HT-29 (cell line): Measurements from ENCODE around the gene SBF2. TPM values are rescaled to one million over a fixed set of nuclear protein-coding genes. Genes with fewer than 3 reads are reported as not detected.
A peak's percentile ranks its signal among the peaks of the same experiment; 100 is the strongest.

ENCODE experiments used
- DNase-seq: peaks from one replicate; pipeline ENCODE4 v3.0.0-alpha.2; 2015; ENCODE audit warnings: low spot score
- total RNA-seq: library from RNA; depleted of rRNA; stranded (reverse); fragments of >200 nt; shearing (Covaris generic); gene quantifications from 2 replicates; pipeline ENCODE4 v1.2.3, GENCODE V29; 2014

SBF2 gene
- total RNA-seq, 1 experiment from 2014 or later: 24.4 TPM

GRCh38 chr11:10317776-10318526, 23.9 kb upstream of the SBF2 start:
- DNase-seq: no peak

DNA sequence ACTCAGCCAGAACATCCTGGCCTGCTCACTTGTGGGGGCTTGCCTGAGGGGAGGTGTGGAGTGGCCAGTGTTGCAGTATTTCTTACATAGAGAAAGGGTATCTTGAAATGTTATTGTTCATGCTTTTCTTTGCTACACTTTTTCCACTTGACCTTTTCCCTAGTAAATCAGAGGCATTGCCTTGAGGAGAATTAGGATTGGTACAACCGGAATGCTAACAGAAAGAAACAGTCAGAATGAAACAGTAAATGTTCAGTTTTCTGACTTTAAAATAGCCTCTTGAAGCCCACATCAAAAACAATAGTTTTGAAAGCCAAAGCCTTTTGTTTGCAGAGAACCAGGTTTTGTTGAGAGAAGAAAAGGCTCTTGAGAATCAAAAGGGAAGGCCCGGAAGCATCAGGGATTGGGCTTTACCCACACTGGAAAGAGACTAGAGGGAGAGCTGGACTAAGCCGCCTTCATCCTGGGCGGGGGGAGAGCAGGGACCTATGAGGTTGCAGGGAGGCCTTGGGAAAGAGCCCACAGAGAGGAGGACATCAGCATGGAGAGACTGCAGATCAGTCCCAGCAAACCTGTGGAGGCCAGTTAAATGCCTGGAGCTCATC, 23.2 kb upstream of the SBF2 start:
- DNase-seq: no peak

DNA sequence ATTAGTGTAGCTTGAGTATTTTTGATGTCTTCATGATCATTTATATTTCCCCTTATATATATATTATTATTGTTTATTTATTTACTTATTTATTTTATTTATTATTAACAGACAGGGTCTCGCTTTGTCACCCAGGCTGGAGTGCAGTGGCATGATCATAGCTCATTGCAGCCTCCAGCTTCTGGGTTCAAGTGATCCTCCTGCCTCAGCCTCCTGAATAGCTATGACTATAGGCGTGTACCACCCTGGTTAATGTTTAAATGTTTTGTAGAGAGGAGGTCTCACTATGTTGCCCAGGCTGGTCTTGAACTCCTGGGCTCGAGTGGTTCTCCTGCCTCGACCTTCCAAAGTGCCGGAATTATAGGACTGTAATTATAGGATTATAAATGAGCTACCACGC, 21.1 kb upstream of the SBF2 start:
- no peak for DNase-seq

DNA sequence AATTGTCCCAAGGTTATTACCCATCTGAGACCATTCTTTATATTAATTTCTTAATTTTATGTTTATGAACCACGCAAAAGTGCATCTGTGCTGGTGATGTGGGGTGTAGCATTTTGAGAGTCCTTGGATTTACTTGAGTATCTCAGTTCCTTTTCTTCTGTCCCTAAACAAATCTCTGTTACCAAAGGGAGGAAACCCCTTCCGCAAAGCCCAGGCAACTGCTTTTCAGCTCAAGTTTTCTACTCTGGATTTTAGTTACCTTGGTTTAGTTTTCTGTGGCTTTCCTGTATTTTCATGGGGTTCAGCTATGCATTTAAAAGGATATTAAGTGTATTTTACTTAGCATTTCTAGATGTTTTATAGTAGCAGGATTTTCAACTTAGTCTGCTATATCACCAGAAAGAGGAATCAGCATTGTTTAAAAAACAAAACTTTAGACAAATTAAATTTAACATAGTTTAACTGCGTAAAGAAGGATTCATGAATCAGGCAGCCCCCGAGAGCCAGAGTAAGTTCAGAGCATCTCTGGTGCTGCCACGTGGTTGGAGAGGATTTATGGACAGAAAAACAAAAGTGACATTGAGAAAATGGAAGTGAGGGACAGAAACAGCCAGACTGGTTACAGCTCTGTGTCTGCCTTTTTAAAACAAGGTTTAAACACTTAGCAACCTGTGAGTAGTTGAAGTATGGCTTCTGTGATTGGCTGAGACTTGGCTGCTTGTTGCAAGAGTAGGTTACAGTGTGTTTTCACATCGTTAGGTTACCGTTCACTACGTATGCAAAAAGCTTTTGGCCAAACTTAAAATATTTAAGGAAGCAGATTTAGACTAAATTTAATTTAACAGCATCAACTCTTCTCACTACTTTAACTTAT, 20.4 kb upstream of the SBF2 start:
- peak; percentile 65 for DNase-seq

GRCh38 chr11:10311802-10312201, 17.8 kb upstream of the SBF2 start:
- no peak for DNase-seq

DNA sequence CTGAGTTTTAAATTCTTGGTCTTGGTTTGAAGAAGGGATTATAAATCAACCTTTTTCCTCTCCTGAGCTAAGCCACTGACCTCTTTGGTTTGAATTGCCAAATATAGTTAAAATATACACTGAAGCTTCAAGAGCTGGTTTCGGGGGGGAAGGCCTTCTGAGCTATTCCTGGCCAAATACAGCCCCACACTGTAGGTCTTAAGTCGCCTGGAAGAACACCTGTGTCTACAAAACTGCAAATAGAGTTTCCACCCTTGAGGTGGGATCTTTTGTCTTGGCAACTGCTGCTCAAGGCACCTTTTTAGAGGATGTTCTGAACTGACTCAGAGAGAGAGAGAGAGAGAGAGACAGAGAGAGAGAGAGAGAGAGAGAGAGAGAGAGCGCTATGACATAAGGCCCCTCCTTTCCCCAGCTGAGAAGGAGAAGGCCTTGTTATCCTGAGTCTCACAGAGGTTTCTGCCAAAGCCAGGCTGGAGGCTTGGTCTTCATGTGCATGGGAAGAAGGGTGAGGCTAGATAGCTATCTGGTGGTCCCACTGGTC, 16.4 kb upstream of the SBF2 start:
- DNase-seq: no peak

DNA sequence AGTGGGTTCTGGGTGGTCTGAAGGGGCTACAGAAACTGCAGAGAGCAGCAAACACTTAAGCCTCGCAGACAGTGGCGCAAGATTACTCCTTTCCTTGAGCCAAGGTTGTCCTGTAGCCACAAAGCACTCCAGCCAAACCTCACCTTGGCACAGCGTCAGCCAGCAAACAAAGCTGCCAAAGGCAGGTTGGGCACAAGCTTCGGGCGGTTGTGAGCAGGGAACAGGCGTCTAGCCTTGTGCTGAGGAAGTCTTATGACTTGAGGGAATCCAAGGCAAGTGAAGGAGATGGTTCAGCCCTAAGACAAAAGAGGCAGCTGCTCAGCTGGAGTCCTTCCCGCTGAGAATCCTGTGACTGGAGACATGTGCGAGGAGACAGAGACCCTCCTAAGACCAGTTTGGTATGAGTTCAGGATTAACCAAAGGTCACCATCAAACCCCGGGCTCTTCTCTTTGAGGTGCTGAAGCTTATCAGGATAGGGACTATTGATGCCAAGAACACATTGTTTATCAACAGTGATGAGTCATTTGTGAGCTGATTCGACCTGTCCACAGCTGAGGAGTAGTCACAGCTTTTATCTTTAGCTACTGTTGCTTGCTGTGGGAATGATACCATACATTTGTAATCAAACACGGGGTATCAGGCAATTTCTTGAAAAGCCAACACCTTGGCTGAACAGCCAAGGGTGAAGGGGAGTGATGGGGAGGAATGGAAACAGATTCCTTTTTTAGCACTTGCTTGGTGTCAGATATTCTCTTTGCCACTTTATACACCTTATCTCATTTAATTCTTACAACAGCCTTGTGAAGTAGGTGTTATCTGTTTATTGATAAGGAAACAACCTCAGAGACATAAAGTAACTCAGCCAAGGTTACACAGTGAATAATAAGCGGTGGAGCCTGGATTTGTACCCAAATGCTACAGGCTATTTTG, 15.4 kb upstream of the SBF2 start:
- peak; percentile 59 for DNase-seq

DNA sequence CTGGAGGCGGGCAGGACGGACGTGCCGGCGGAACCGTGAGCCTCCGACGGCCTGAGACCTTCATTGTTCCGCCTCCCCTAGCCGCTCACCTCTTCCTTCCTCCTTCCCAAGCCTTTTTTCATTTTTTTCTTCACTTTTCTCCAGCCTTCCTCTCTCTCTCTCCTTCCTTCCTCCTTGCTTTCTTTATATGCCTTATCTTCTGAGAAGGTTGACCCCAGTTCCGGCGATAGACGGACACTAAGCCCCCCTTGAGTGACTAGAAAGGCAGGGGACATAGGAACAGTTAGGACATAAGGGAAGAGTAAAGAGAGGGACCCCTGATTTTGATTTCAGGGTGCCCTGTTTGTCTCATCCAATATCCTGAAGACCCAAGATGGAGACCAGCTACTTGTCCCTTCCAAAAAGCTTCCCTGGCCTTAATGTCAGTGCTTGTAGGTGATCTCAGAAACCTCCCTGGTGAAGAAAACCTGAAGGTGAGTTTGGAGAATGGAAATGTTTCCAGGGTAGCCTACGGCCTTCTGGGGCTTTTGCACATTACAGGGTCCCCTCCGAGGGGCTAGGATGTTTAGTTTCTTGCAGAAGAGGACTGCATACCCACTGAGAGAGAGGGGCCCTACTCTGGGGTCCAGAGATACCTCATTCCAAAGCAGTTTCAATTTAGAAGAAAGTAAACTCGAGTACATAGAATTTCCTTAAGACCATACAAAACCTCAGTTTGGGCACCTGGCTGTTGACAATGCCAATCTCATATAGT, 14.4 kb upstream of the SBF2 start:
- DNase-seq: no peak

- DNase-seq: peak; percentile 93
Observed at GRCh38 chr11:10307400-10308200, 13.6 kb upstream of the SBF2 start.

DNA sequence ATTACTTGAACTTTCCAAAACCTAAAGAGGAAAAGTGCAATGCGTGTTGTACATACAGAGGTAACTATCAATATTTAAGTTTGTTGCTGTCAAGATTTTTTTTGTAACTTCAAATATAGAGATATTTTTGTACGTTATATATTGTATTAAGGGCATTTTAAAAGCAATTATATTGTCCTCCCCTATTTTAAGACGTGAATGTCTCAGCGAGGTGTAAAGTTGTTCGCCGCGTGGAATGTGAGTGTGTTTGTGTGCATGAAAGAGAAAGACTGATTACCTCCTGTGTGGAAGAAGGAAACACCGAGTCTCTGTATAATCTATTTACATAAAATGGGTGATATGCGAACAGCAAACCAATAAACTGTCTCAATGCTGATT, 13.0 kb upstream of the SBF2 start:
- DNase-seq: no peak

- DNase-seq: peak; percentile 18
Observed at GRCh38 chr11:10305964-10306918, 12.2 kb upstream of the SBF2 start.

DNA sequence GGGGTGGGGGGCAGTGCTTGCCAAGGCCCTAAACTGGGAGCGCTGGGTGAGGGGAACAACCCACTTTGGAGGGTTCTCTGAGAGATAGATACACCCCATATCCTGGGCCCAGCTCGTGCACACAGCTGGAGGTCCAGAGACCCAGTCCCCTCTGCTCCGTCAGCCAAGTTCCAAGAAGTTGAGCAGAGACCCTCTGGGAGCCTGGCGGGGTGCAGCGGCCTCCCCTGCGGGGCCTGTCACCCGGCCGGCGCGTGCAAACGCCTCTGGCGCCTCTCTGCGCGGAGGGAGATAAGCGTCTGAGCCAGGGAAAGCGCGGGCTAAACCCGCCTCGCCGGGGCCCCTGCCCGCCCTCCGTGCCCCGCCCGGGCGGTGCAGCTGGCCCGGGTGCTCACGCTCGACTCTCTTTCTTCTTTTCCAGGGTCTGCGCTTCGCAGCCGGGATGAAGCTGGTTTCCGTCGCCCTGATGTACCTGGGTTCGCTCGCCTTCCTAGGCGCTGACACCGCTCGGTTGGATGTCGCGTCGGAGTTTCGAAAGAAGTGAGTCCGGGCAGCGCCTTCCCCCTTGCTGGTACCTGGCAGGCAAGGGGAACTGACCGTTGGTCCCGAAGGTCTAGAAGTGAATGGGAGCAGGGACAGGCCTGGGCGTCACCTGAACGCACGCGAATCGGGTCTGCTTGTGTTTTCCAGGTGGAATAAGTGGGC, 11.4 kb upstream of the SBF2 start:
- DNase-seq: peak; percentile 71

DNA sequence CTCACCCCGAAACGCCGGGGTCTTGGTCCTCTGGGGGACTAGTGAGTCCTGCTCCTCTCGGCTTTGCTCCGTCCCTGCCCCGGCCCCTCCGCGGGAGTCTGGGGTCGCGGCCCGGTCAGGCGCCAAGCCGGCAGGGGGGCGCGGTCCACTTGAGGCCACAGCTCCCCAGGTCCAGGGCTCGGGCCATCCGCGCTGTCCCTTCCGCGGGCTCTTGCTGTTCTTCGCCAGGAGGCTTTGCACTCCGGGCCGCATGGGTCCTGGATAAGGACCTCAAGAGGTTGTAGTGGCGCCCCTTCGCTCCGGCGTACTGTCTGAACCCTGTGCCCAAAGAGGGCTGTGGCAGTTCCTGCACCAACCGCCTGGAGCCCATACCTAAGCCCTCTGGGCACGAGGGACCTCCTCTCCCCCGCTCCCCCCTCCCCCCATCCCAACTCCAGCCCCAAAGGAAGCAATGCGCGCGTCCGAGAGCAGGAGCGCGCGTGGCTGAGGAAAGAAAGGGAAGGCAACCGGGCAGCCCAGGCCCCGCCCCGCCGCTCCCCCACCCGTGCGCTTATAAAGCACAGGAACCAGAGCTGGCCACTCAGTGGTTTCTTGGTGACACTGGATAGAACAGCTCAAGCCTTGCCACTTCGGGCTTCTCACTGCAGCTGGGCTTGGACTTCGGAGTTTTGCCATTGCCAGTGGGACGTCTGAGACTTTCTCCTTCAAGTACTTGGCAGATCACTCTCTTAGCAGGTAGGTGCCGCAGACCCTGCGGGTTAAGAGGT, 10.7 kb upstream of the SBF2 start, which contains the start of gene ADM:
ADM (plus strand) TSS at position 579 of the 767 bp plus-strand sequence. CDS start 628 bp downstream, outside the sequence.
- peak; percentile 98 for DNase-seq

DNA sequence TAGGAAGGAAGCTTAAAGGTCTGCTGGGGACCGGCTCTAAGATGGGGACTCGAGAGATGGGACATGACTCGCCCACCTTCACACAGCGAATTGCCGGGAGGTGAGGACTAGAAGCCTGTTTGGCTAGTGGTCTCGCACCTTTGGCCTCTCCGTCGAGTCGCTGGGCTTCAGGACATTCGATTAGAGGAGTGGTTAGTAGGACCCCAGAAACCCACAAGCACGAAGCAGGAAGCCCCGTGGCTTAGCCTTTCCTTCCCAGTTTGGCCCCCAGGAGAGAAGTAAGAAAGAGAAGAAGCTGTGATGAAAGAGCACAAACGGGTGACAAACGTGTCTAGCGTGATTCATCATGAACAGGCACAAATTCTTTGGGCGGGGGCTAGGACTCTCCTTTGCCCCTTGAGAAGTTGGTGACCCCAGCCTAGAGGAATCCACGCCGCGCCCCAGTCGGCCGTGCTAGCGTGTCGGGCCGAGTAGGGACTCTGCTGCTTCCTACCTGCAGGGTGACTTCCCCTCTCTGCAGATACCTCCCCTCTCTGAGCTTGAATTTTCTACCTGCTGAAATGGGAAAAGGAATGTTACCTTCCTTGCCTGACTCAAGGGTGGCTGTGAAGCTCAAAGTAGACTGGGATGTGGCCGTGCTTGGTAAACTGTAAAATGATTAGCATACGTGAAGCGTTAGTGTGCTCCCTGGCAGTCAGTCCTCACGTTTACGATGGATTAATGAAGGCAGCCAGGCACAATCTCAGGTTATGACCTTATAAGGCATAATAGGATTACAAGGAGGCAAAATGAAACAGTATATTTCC, 9.7 kb upstream of the SBF2 start:
- peak; percentile 82 for DNase-seq

GRCh38 chr11:10302744-10303557, 8.9 kb upstream of the SBF2 start:
- peak; percentile 88 for DNase-seq
